NOMO-1 (cell line): ENCODE results near the gene EXTL1.

Experiments
- DNase-seq, 2 experiments: peaks; one replicate each; lab custom pipeline; 2025; ENCODE audit not compliant: unreplicated experiment in 2 of 2; lab: John Stamatoyannopoulos, UW

EXTL1 gene

GRCh38 chr1:25996966-25997827, 24.4 kb upstream of the EXTL1 start:
- DNase-seq = peak; percentile 80 to 98

DNA sequence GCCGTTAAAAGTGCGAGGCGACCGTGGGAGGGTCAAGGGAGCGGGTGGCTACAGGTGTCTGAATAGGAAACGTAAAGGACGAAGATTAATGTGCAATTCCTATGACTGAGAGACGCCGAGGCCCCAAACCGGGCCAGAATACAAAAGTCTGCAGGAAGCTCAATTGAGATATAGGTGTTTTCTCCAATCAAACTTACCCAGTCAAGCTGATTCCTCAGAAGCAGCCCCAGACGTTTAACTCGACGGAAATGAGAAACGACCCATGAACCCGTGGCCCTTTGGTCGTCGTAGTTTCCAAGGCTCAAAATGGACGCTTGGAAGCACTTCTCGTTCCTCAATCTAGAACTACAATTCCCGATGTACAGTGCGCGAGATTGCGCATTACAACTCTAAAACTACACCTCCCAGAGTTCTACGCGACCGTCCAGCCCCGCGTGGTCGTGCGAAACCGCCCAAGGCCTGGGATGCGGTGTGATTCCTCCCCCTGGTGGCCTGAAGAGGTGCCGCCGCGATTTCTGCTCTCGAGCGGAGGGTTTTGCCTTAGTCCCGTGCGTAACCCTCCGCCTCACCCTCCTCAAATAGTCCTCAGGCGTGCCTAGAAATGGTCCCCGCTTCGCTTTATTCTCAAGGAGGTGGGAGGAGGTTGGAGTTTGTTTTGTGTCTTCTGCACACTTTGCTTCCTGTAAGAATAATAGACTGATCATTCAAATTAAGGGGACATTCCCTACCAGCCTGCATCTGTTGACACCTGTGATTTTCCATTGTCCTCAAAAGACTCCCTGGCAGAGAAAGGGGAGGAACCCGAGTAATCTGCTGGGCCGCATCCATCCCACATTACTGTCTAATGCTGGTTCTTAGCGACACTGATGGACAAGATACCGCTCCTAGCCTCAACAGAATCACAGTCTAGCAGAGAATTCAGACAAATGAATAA, 23.5 kb upstream of the EXTL1 start, which contains the start of gene PAFAH2:
Gene PAFAH2 (minus strand): TSS at position 236 of the 934 bp plus-strand sequence. CDS start 7,247 bp downstream, outside the sequence.
- DNase-seq = peak; percentile 98 to 100

DNA sequence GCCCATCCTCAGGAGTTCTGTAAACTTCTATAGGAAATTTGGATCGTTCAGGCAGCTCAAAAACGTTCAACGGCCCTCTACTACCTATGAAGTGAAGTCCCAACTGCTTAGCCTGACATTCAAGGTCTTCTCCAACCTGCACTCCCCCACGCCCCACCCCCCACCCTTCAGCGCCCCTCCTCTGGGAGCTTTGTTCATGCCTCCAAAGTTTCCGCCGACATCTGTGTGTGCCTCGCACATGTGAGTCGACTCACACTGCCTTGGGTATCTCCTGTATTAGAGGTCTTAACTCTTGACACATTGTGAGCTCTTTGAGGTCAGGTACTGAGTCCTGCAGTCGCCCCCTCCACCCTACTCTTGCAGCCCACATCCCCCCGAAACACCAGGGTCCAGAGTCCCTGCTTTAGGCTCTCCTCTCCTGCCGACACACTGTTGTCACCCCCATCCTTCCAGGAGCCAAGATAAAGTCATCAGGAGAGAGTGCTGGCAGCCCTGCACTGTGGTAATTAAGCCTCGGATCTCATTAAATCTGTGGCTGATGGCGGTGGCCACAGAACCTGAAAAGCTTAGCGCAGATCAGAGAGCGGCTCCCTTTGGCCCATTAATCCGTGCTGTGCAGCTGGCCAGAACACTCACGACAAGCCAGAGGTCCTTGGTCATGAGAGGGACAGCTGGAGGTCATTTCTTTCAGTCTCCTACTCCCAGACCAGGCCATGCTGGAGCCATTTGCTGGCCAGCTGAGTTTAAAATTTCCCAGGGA, 22.4 kb upstream of the EXTL1 start:
- DNase-seq = no peak

- DNase-seq = no peak
Observed at GRCh38 chr1:26003262-26003661, 18.3 kb upstream of the EXTL1 start.

DNA sequence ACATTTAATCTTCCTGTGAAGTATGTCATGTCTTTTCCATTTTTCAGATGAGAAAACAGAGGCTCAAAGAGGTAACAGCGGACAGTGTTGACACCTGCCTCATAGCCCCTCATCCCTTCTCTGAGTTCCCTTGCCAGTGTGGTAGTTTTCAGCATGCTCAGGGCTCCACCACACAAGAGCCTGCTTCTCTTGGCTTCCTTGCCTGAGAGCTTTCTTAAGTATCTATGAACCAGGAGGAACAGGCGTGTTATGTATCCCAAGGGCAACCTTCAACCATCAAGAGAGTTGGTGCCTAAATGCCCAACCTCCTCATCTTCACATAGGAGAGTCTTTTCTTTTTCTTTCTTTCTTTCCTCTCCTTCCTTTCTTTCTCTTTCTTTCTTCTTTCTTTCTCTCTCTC, 17.8 kb upstream of the EXTL1 start:
- DNase-seq = peak in 1 of 2 experiments; percentile 27

GRCh38 chr1:26005434-26006105, 16.0 kb upstream of the EXTL1 start:
- DNase-seq = no peak

DNA sequence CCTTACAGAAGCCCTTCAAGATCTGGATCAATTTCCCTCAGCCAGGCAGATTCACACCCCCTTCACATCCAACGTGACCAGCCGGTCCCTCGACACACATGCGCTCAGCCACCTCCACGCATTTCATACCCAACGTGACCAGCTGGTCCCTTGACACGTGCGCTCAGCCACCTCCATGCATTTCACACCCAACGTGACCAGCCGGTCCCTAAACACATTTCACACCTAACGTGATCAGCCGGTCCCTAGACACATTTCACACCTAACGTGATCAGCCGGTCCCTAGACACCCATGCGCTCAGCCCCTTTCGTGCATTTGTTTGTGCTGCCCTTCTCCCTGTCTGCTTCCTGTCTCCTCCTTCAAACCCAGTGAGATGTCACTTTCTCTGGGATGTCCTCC, 14.9 kb upstream of the EXTL1 start:
- no peak for DNase-seq

- no peak for DNase-seq
Observed at GRCh38 chr1:26009796-26010447, 11.7 kb upstream of the EXTL1 start.

DNA sequence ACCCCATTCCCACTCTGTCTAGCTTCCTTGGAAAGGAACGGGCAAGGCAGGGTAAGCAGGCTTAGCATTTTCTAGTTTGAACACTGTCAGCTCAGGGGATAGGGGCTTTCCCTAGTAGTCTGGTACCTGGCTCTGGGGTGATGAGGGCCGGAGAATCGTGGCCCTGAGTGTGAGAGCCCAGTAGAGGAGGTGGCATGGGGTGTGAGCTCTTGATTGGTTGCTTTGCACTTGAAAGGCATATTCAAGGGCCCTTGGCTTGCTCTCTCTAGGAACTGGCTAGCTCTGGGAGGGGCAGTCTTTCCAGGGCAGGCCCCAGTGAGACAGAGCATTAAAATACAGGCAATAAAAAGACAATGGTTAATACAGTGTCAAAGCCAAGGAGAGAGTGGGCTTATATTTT, 10.8 kb upstream of the EXTL1 start:
- no peak for DNase-seq

- no peak for DNase-seq
Observed at GRCh38 chr1:26012864-26013263, 8.7 kb upstream of the EXTL1 start.

GRCh38 chr1:26014179-26014578, 7.4 kb upstream of the EXTL1 start:
- DNase-seq = no peak

GRCh38 chr1:26015358-26015757, 6.2 kb upstream of the EXTL1 start:
- DNase-seq = peak; percentile 51 to 77

DNA sequence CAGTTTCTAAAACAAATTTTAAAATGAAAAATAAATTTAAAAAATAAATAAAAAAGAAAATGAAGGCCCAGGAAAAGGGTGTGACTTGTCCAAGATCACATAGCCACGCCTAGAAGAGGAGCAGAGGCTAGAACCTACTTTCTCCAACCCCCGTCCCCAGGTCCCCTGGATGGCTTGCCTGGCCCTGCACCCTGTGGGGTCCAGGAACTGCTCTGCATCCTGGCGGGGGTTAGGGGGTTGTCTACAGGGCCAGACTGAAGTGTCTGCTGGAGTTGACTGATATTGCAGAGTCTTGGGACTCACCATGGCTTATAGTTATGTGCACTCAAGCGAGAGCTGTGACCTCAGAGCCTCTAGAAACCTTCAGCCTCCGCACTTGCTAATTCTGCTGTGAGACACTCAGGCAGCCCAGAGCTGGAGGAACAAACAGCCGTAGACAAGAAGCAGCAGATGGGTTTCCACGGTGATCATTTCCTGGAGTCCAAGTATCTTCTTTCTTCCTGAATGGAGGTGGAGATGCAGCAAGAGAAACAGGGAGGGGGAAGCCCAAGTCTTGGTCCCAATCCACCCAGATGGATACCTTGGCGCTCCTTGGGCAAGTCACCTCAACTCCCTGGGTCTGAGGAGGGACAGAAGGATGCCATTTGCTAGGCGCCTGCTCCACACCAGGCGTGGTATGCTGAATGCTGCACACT, 5.2 kb upstream of the EXTL1 start:
- no peak for DNase-seq

DNA sequence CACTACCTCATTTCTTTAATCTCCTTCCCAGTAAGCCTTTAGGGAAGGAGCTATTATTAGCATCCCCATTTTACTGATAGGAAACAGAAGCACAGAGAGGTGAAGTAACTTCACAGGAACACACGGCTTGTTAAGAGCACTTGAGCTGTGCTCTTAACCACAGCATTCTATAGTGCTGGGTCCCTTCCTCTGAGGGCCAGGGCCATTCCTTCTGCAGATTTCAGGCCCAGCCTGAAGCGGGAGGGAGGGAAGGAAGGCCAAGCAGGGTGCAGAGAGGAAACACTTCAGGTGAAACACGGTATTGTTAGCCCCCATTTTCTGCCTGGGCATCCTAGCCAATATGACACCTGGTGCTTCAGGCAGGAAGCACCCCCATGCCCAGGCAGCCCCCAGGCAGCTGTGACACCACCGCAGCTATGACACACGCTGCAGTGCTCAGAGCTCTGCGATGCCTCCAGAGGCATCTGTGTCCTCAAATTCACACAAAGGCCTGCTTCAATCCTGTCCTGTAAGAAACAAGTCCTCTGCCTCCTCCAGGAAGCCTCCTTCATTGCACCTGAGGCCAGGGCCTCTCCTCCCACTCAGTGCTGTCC, 4.5 kb upstream of the EXTL1 start:
- no peak for DNase-seq

- no peak for DNase-seq
Observed at GRCh38 chr1:26017606-26018005, 4.0 kb upstream of the EXTL1 start.

GRCh38 chr1:26019641-26020315, 1.8 kb upstream of the EXTL1 start:
- DNase-seq = peak; percentile 36 to 48

DNA sequence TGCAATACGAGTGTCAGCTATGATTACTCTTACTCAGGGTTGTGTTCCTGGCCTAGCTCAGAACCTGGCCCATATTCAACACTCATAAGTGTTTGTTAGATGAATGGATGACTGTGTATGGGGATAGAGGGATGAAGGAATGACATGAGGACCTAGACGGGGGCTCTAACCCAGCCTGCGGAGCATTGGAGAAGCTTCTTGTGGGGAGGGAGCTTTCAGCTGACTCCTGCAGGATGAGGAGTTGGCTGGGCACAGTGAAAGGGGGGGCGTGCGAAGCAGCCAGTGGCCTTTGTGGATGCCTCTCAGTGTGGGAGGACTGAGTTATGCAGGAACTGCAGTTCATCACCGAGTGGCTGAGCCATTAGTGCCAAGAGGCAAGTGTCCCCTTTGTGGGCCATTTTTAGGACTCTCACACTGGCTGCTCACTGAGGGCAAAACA, 1.2 kb upstream of the EXTL1 start:
- no peak for DNase-seq
